Activated naive CD4-positive, alpha-beta T cell treated with anti-CD3 and anti-CD28 coated beads for 36 hours (primary cell): ENCODE measurements around the gene SH3PXD2B. TPM values are rescaled to one million over a fixed set of nuclear protein-coding genes. Genes with fewer than 3 reads are reported as not detected.

Experiments
- CTCF ChIA-PET: fragments of 350-600 bp; sonication (Branson Sonifier 250); formaldehyde crosslinking; loops from one replicate; lab custom pipeline; 2021; ENCODE audit warnings: antibody characterized with exemption; lab: Charles Lee
- DNase-seq: peaks from one replicate; pipeline ENCODE4 v3.0.0-alpha.2; 2020
- H3K27ac Mint-ChIP-seq: one replicate; pipeline ENCODE4 v1.8.0; 2021; ENCODE audit warnings: mild to moderate bottlenecking, mixed read lengths
- H3K27me3 Mint-ChIP-seq: one replicate; pipeline ENCODE4 v1.8.0; 2021; ENCODE audit warnings: low read depth, mixed read lengths
- H3K36me3 Mint-ChIP-seq: one replicate; pipeline ENCODE4 v1.8.0; 2021; ENCODE audit warnings: low read depth, mixed read lengths
- H3K4me1 Mint-ChIP-seq: one replicate; pipeline ENCODE4 v1.8.0; 2021; ENCODE audit warnings: low read depth, mixed read lengths
- H3K4me3 Mint-ChIP-seq: one replicate; pipeline ENCODE4 v1.8.0; 2021; ENCODE audit warnings: mild to moderate bottlenecking, moderate library complexity, mixed read lengths
- H3K9me3 Mint-ChIP-seq: one replicate; pipeline ENCODE4 v1.8.0; 2021; ENCODE audit warnings: mixed read lengths
- intact Hi-C: fragments of 100-400 bp; cut with micrococcal nuclease; formaldehyde crosslinking; loops from one replicate; pipeline ENCODE4 v1.15.1; 2023
- total RNA-seq, 2 experiments: library from RNA; stranded (reverse); gene quantifications; one replicate each; pipeline ENCODE4 v1.2.3, GENCODE V29; 2021

The SH3PXD2B gene
- total RNA-seq, 2 experiments from 2014 or later: 1.1 to 1.3 TPM

DNA sequence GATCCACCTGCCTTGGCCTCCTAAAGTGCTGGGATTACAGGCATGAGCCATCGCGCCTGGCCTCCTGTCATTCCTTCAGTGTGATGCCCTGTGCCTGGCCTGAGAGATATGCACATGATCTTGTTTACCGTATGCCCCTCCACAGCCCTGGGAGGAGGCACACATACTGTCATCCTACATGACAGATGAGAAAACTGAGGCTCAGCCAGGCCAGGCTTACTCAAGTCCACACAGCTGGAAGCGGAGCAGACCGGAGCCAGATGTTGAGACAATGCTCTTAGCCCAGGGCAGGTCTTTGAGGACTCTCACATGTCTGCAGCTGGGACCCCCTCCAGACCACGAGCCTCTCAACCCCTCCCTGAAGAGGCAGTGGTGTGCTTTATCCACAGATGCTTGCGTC is 38.7 kb upstream of the SH3PXD2B start:
- Mint-ChIP-seq H3K36me3 (no peaks in the 10 kb centered on the region), H3K9me3 (peaks cover 2% of the 10 kb centered on the region), H3K4me3 (no peak overlapping the region), H3K4me1 (no peaks in the 10 kb centered on the region), H3K27ac (no peak overlapping the region), H3K27me3 (peaks cover 3% of the 10 kb centered on the region)
- intact Hi-C loops: no loop called here
- DNase-seq: no peak
- CTCF ChIA-PET: no interaction called here

DNA sequence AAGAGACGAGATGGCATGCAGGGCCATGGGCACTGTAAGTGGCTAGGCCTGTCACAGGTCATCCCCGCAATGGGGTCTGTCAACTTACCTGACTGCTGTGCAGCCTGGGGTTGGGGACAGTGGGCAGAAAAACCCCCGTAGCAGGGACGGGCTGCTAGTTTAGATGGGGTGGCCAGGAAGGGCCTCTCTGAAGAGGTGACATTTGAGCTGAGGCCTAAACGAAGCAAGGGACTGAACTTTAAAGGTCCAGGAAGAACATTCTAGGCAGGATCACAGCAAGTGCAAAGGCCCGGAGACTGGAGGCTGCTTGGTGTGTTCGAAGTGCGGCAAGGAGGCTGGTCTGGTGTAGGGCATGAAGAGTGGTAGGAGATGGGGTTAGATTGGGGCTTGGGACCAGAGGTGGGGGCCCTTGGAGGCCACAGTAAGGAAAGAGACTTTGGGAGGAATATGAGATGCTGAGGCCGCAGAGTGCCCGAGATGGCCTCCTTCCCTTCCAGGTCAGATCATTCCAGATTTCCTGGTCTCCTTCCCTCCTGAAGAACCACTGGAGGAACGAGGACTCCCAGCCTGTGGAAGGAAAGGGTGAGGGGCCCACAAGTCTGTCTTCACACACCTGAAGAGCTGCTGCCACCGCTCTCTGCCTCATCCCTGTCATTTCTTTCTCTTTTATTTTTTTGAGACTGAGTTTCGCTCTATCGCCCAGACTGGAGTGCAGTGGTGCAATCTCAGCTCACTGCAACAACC is 37.9 kb upstream of the SH3PXD2B start:
- Mint-ChIP-seq H3K4me1 (no peaks in the 10 kb centered on the region), H3K4me3 (no peak overlapping the region), H3K27me3 (peaks cover 3% of the 10 kb centered on the region), H3K9me3 (peaks cover 2% of the 10 kb centered on the region), H3K27ac (no peak overlapping the region), H3K36me3 (no peaks in the 10 kb centered on the region)
- intact Hi-C loops: no loop called here
- no peak for DNase-seq
- CTCF ChIA-PET: no interaction called here

DNA sequence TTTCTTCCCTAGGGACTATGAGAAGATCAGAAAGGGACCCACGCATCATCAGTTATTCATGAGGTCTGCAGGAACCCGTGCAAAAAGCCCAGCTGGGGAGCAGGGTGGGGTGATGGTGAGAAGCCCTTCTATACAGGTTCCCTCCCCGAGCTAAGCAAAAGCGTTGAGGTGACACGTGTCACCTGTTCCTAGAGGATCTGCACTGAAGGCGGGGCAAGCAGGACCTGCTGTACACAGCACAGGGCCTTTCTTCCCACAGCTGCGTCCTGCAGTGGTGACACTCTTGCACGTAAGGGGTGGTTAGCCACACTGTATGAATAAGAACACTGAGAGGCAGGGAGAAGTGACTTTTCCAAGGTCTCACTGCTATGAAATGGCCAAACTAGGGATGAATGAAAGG is 37.2 kb upstream of the SH3PXD2B start:
- Mint-ChIP-seq H3K27me3 (peaks cover 3% of the 10 kb centered on the region), H3K36me3 (no peaks in the 10 kb centered on the region), H3K4me1 (no peaks in the 10 kb centered on the region), H3K9me3 (peaks cover 2% of the 10 kb centered on the region), H3K4me3 (no peak overlapping the region), H3K27ac (no peak overlapping the region)
- CTCF ChIA-PET: no interaction called here
- DNase-seq: no peak
- intact Hi-C loops: no loop called here

- no peaks in the 10 kb centered on the region for H3K27me3 Mint-ChIP-seq
- no peak overlapping the region for H3K4me3 Mint-ChIP-seq
- intact Hi-C loops: no loop called here
- no peaks in the 10 kb centered on the region for H3K4me1 Mint-ChIP-seq
- no peak for DNase-seq
- no peaks in the 10 kb centered on the region for H3K36me3 Mint-ChIP-seq
- H3K9me3 Mint-ChIP-seq: no peaks in the 10 kb centered on the region
- no peak overlapping the region for H3K27ac Mint-ChIP-seq
- CTCF ChIA-PET: interaction anchor here (0.5 to 1.1 kb wide), 2 partner anchors 11 to 200 kb away, joined by 3 read pairs; no protein-coding TSS in a partner anchor
Observed at GRCh38 chr5:172490514-172491461, 36.5 kb upstream of the SH3PXD2B start.

GRCh38 chr5:172488221-172488620 is 33.9 kb upstream of the SH3PXD2B start:
- Mint-ChIP-seq H3K27me3 (no peaks in the 10 kb centered on the region), H3K4me3 (no peak overlapping the region)
- CTCF ChIA-PET: no interaction called here

DNA sequence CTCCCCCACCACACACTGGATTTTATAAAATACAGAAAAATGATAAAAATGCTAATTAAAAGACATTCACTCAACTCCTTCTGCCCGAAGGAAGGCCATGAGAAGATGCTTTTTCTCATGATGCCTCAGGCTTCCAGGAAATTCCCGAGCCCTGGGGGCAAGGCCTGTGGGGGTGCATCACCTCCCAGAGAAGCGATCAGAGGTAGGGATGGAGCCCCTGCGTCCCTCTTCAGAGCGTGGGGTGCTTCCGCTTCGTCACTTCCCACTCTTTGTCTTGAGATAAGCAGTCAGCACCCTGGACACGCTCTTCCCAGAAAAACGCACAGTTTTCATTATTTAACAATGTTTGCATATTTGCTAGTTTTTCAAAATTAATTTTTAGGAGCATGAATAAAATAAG is 33.3 kb upstream of the SH3PXD2B start:
- H3K27ac Mint-ChIP-seq: no peak overlapping the region
- H3K4me3 Mint-ChIP-seq: no peak overlapping the region
- no peaks in the 10 kb centered on the region for H3K27me3 Mint-ChIP-seq
- H3K4me1 Mint-ChIP-seq: no peaks in the 10 kb centered on the region
- intact Hi-C loops: no loop called here
- no peaks in the 10 kb centered on the region for H3K9me3 Mint-ChIP-seq
- DNase-seq: no peak
- CTCF ChIA-PET: no interaction called here
- no peaks in the 10 kb centered on the region for H3K36me3 Mint-ChIP-seq

More at GRCh38 chr5:172488221-172488620, 33.9 kb upstream of the SH3PXD2B start:
- DNase-seq: no peak
- H3K4me1 Mint-ChIP-seq: no peaks in the 10 kb centered on the region
- no peak overlapping the region for H3K27ac Mint-ChIP-seq
- no peaks in the 10 kb centered on the region for H3K9me3 Mint-ChIP-seq
- H3K36me3 Mint-ChIP-seq: no peaks in the 10 kb centered on the region
- intact Hi-C loops: no loop called here

DNA sequence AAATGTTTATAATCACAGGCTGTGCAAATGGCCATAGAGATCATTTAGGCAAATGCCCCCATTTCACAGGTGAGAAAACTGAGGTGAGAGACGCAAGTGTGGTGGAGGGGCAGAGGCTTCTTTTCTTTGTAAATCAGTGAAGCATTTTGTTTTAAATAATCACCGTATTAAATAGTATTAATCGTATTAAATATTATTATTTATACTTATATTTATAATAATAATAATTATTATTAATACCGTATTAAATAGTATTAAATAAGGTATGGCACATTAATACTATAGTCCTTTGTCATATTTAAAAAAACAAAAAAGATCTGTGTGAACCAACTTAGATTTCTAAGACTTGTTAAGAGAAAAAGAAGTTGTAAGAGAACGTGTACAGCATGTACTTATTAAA is 32.6 kb upstream of the SH3PXD2B start:
- CTCF ChIA-PET: no interaction called here
- intact Hi-C loops: no loop called here
- Mint-ChIP-seq H3K36me3 (no peaks in the 10 kb centered on the region), H3K27me3 (no peaks in the 10 kb centered on the region), H3K4me1 (no peaks in the 10 kb centered on the region), H3K27ac (no peak overlapping the region), H3K4me3 (no peak overlapping the region), H3K9me3 (no peaks in the 10 kb centered on the region)
- no peak for DNase-seq

DNA sequence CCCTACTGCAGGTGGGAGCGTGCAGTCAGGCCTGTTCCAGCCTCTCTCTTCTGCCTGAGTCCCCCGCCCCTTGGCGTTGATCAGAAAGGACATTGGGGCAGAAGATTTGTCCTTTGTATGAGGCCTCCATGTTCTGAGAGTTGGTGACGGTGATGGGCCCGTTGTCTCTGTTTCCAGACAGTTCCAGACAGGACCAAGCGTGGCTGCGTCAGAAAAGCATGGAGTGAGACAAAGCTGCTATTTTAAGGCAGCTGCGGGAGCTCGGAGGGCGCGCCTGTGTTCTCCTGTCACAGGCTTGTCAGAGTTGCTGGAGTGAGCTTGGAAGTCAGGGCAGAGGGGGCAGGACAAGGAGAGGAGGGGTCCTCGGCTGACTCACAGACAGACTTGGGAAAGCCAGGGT is 32.1 kb upstream of the SH3PXD2B start:
- H3K27me3 Mint-ChIP-seq: no peaks in the 10 kb centered on the region
- DNase-seq: no peak
- H3K27ac Mint-ChIP-seq: no peak overlapping the region
- H3K4me1 Mint-ChIP-seq: no peaks in the 10 kb centered on the region
- CTCF ChIA-PET: interaction anchor here (0.9 kb wide), 1 partner anchor 226 kb away, joined by 3 read pairs; no protein-coding TSS in a partner anchor
- H3K4me3 Mint-ChIP-seq: no peak overlapping the region
- no peaks in the 10 kb centered on the region for H3K9me3 Mint-ChIP-seq
- intact Hi-C loops: no loop called here
- no peaks in the 10 kb centered on the region for H3K36me3 Mint-ChIP-seq

DNA sequence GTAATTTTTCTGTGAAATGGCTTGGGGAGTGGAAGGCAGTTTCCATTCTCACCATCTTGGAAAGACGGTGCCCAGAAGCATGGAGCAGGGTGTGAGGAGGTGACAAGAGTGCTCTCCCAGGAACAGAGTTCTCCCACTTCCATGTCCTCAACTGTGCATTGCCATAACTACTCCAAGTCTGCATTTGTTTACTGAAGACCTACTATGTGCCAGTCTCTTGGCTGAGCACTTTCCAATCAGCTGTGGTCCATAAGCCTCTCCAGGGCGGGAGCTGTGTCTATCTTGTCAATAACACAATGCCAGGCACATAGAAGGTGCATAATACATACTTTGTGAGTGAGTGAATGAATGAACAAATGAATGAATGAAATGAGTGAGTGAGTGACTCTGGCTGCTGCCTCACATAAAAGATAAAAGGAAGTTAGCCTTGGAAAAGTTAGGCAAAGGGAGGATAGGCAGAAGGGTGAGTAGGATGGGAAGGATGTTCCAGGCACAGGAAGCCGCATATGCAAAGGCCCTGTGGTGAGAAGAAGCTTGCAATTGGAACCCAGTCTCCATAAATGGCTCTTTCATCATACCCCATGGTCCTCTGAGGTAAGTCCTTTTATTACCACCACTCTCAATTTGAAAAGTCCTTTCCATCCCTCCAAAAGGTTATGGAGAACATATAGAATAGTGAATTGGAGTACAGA is 31.3 kb upstream of the SH3PXD2B start:
- CTCF ChIA-PET: interaction anchor here (0.9 kb wide), 1 partner anchor 227 kb away, joined by 3 read pairs; no protein-coding TSS in a partner anchor
- DNase-seq: no peak
- H3K27ac Mint-ChIP-seq: no peak overlapping the region
- H3K9me3 Mint-ChIP-seq: no peaks in the 10 kb centered on the region
- intact Hi-C loops: no loop called here
- H3K36me3 Mint-ChIP-seq: no peaks in the 10 kb centered on the region
- H3K27me3 Mint-ChIP-seq: no peaks in the 10 kb centered on the region
- no peak overlapping the region for H3K4me3 Mint-ChIP-seq
- H3K4me1 Mint-ChIP-seq: no peaks in the 10 kb centered on the region

DNA sequence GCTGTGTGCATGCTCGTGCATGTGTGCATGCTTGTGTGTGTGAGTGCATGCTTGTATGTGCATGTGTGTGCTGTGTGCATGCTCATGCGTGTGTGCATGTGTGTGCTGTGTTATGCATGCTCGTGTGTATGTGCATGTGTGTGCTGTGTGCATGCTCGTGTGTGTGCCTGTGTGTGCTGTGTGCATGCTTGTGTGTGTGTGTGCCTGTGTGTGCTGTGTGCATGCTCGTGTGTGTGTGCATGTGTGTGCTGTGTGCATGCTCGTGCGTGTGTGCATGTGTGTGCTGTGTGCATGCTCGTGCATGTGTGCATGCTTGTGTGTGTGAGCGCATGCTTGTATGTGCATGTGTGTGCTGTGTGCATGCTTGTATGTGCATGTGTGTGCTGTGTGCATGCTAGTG is 30.3 kb upstream of the SH3PXD2B start:
- H3K27me3 Mint-ChIP-seq: no peaks in the 10 kb centered on the region
- H3K9me3 Mint-ChIP-seq: no peaks in the 10 kb centered on the region
- no peaks in the 10 kb centered on the region for H3K36me3 Mint-ChIP-seq
- H3K4me1 Mint-ChIP-seq: no peaks in the 10 kb centered on the region
- no peak overlapping the region for H3K27ac Mint-ChIP-seq
- H3K4me3 Mint-ChIP-seq: no peak overlapping the region
- CTCF ChIA-PET: no interaction called here
- intact Hi-C loops: no loop called here
- DNase-seq: no peak

DNA sequence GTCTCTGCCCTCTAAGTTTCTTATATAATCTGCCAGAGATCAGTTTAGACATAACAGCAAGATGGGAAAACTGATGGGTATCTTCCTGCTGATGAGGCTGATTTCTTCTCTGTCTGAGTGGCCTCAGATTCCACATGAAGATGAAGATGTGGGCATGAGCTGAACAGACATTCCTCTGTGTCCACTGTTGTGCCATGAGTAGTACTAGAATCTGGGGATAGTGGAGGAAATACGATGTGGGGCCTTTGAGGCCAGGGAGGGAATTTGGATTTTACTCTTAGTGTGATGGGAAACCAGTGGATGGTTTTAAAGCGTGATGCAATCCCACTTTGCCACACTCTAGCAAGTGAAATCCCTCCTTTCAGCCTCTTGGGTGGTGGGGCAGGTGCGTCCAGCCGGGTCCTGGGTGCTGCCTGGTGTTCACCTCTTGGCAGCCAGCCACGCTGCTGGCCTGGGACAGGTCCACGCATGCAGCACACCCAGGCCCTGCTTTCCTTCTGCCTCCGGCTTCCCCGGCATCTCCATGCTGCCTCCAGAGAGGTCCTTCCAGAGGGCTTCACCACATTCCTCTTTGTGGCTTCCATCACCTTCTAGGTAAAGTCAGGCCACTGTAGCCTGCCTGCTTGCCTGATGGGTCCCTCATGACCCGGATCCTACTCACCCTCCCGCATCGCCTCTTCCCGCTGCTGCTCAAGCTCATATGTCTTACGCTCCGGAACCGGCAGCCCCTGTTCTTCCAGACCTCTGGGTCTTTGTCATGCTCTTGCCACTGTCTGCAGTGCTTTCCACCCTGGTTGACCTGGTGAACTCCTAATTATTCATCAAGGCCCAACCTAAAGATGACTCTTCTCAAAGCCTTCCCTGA is 28.1 kb upstream of the SH3PXD2B start:
- CTCF ChIA-PET: interaction anchor here (0.6 to 1.4 kb wide), 4 partner anchors 13 to 353 kb away, joined by 3 read pairs; no protein-coding TSS in a partner anchor
- intact Hi-C loops: no loop called here
- H3K9me3 Mint-ChIP-seq: no peaks in the 10 kb centered on the region
- H3K27me3 Mint-ChIP-seq: no peaks in the 10 kb centered on the region
- H3K36me3 Mint-ChIP-seq: no peaks in the 10 kb centered on the region
- no peak for DNase-seq
- H3K4me3 Mint-ChIP-seq: no peak overlapping the region
- no peak overlapping the region for H3K27ac Mint-ChIP-seq
- no peaks in the 10 kb centered on the region for H3K4me1 Mint-ChIP-seq
